ENCODE results near the gene PGF.

PGF gene

DNA sequence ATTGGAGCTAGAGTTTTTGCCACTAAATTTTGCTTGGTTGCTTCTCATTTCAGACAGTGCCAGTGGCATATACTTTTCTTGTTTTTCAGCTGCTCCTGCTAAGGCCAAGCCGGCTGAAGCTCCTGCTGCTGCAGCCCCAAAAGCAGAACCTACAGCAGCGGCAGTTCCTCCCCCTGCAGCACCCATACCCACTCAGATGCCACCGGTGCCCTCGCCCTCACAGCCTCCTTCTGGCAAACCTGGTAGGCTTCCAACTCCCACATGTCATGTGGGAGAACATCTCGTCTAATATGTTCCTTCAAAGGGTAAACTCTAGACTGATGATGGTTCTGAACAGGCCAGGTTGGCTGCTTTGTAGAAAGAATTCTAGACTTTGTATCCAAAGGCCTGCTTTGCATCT, 62.7 kb downstream of the PGF start:
- DNase-seq (ENCODE audit: low read depth in 2 of 2) = no peak
- no peak overlapping the region for H3K4me3 ChIP-seq (replicated peaks in 1 of 2; ENCODE audit: low read depth in 2 of 2, low read length in 2 of 2)
- TF ChIP-seq, protein P1, sequence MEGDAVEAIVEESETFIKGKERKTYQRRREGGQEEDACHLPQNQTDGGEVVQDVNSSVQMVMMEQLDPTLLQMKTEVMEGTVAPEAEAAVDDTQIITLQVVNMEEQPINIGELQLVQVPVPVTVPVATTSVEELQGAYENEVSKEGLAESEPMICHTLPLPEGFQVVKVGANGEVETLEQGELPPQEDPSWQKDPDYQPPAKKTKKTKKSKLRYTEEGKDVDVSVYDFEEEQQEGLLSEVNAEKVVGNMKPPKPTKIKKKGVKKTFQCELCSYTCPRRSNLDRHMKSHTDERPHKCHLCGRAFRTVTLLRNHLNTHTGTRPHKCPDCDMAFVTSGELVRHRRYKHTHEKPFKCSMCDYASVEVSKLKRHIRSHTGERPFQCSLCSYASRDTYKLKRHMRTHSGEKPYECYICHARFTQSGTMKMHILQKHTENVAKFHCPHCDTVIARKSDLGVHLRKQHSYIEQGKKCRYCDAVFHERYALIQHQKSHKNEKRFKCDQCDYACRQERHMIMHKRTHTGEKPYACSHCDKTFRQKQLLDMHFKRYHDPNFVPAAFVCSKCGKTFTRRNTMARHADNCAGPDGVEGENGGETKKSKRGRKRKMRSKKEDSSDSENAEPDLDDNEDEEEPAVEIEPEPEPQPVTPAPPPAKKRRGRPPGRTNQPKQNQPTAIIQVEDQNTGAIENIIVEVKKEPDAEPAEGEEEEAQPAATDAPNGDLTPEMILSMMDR (IDR thresholded peaks at IDR 0.05; ENCODE audit: low read depth, low read length) = no peak

GRCh38 chr14:74891870-74892269, 63.5 kb downstream of the PGF start:
- TF ChIP-seq, protein P1 (IDR thresholded peaks at IDR 0.05; ENCODE audit: low read depth, low read length) = no peak
- DNase-seq (ENCODE audit: low read depth in 2 of 2) = peak; percentile 49 to 60
- no peak overlapping the region for H3K4me3 ChIP-seq (replicated peaks in 1 of 2; ENCODE audit: low read depth in 2 of 2, low read length in 2 of 2)

Measured in cardiac fibroblast (primary cell).